SKM-1 (cell line): Measurements from ENCODE around the gene ADIPOR2.

Source experiments
- DNase-seq: peaks from one replicate; lab custom pipeline; 2025; ENCODE audit not compliant: unreplicated experiment; lab: John Stamatoyannopoulos, UW

Gene ADIPOR2

DNA sequence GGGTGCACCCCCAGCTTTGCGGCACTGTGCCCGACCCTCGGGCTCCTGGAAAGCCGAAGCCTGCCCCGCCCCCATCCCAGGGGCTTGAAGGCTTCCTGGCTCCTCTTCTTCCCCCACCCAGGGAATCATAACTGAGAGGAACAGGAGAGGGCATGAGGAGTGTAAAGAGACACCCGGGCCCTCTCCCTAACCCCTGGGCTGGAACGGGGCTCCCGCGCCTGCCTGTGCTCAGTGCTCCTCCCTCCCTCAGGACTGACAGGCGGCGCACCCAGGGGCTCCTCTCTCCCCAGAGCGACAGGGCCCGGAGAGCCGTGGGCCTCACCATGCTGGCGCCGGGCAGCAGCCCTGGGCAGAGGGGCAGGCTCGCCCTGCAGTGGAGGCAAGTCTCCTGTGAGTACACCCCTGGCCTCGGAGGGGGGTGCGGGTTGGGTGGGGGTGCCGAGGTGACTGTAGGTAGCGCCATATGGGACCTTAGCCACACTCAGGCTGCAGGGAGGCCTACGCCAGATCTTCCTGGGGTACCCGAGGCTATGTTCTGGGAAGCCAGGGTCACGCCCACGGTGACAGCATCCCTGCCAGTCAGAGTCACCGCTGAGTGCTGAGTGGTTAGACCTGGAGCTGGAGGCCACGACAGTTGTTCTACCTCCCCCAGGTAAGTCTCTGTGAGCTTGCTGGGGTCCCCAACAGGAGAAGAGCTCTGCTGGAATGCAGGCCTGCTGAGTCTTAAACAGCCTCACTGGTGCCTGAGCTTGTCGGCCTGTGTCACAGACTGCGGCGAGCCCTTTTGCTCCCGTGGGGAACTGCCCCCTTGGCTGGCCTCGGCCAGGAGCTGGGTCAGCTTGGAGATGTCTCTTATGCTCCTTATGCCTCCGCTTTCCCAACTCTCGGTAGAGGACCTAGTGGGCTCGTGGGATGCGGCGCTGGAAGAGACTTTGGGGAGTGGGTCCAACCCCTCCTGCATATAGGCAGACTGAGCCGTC, 137.2 kb downstream of the ADIPOR2 start:
- DNase-seq, result no peak

DNA sequence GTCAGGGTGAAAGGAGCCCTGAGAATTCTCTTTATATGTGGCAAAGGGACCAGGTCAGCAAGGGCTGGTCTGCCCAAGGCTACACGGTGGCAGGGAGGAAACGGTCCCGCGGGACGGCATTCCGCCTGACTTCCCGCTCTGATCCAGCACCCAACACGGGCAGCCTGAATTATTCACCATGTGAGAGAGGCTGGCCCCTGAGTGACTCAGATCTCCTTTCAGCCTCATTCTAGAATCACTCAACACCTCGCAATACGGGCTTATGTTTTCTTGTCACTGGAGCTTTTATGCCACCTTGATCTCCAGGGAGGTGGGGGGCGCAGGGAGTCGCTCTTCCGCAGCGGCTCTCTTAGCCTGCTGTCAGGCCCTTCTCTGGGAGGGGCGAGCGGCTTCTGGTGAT, 138.0 kb downstream of the ADIPOR2 start:
- no peak for DNase-seq

DNA sequence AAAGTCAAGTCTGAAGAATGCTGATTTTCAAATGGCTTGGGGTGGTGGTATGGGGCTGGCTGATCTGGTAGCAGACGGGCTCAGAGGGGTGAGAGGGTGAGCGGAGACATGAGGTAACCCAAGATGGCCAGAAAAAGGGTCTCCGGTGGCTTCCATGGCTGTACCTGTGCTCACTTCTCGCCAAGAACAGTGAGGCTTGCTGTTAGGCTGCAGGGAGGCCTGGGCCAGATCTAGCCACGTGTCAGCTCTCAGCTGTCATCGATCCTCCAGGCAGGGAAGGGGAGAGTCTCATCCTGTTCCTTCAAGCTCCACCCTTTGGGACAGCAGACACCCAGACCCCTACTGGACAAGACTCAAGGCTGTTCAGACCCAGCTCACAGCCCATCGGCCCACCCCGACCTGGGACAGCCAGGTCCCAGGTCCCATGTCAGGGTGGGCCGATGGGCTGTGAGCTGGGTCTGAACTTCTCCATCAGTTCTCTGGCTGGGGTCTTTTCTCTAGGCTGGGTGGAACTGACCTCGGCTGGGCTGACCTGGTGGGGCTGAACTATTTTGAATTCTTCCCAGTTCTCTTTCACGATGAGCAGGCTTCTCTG, 138.5 kb downstream of the ADIPOR2 start:
- no peak for DNase-seq

DNA sequence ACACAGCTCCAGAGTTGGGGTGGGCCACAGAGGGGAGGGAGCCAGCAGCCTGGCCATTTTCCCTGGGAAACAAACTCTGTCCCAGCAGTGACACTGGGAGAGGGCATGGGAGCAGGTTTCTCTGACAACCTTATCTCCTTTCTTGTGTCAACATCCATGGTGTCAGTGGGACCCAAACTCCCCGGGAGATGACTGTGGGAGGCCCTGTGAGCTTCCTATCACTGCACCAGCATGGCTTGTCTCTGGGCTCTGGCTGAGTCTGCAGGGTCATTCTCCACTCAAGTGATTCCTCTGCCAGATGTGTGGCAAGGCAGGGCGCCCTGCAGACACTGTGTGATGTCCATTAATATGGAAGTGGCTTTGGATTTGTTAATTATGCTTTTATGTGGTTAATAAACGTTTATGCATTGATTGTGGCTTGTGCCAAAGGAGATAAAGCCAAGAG, 139.6 kb downstream of the ADIPOR2 start:
- DNase-seq, result no peak

DNA sequence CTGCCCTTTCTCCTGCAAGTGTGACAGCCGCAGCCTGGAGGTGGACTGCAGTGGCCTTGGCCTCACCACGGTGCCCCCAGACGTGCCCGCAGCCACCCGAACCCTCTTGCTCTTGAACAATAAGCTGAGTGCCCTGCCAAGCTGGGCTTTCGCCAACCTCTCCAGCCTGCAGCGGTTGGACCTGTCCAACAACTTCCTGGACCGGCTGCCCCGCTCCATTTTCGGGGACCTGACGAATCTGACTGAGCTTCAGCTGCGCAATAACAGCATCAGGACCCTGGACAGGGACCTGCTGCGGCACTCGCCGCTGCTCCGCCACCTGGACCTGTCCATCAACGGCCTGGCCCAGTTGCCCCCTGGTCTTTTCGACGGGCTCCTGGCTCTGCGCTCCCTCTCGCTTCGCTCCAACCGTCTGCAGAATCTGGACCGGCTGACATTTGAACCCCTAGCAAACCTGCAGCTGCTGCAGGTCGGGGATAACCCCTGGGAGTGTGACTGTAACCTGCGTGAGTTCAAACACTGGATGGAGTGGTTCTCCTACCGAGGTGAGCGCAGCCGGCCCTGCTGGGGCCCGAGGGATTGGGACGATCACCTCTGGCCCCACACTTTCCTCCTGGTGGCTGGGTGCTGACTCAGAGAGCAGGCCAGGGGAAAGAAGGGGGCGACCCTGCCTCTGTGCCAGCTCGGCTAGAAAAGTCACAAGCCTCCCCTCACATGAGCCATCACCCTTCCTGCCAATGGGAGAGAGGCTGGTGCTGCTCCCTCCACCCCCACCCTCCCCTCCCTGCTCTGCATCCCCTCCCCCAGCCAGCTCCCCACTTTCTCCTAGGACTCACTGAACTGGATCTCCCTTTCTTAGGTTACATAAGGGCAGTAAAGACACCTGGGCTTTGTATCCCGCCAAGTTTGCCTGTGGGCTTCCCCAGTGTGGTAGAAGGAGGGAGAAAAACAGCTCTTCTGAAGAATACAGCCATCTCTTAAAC, 140.4 kb downstream of the ADIPOR2 start:
- no peak for DNase-seq

DNA sequence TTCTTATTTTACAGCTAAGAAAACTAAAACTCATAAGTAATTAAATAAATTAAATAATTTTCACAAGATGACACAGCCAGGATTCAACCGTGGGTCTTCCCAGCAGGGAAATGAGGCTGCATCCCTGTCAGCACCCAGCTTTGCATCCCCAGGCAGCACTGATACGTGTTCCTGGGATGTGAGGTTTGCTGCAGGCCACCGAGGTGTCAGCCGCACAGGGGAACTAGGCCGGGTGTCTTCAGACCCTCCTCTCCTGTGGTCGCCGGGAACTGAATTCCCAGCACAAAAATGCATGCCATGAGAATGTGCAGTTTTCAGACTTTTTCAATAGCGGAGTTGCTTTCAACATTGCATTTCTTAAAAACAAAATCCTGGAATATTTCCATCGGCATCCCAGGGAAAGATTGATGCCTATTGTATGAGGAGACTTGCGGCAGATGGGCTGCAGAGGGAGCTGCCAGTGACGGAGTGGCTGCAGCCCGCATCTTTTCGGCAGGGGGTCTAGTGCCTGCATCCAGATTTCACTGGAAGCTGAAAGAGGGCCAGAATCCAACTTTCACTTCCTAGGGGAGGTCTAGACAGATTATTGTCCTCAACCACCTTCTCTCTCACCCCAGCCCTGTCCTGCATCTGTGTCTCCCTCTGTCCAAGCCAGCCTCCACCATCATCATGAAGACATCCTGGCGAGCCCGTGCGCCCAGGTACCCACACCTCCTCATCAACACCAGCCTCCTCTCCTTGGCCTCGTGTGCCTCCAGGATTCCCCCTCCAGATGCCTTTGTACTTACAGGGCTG, 142.1 kb downstream of the ADIPOR2 start:
- no peak for DNase-seq

DNA sequence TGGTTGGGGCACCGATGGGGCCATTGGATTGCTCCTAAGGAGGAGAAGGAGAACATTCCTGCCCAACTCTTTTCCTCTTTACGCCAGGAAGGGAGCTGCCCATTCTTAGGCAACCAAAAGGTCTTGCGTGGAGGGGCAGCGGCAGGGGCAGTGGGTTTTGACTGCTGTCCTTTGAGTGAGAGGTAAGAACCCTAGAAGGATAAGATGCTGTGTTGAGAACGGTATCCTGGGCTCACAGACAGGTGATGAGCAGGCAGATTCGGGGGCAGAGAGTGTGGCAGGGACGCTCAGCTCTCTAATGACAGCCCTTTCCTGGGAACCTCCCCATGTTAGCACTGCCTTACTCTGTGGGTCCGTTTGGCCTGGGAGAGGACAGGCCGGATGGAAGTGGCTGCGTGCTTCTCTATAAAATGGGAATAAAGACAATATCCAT, 142.7 kb downstream of the ADIPOR2 start:
- DNase-seq, result no peak

DNA sequence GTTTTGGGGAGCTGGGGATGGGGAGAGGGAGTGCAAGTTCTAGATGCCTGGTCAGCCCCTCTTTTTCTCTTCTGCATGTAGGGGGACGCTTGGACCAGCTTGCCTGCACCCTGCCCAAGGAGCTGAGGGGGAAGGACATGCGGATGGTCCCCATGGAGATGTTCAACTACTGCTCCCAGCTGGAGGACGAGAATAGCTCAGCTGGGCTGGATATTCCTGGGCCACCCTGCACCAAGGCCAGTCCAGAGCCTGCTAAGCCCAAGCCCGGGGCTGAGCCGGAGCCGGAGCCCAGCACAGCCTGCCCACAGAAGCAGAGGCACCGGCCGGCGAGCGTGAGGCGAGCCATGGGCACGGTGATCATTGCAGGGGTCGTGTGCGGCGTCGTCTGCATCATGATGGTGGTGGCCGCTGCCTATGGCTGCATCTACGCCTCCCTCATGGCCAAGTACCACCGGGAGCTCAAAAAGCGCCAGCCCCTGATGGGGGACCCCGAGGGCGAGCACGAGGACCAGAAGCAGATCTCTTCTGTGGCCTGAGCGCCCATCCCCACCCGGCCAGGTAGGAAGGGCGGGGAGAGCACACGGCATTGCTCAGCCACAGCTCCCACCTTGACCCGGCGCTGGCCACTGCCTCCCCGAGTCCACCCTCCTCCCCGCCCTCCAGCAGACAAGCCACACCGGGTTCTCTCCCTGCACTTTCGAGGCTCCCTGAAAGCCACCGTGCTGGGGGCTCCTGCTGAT, 143.5 kb downstream of the ADIPOR2 start:
- DNase-seq, result no peak

DNA sequence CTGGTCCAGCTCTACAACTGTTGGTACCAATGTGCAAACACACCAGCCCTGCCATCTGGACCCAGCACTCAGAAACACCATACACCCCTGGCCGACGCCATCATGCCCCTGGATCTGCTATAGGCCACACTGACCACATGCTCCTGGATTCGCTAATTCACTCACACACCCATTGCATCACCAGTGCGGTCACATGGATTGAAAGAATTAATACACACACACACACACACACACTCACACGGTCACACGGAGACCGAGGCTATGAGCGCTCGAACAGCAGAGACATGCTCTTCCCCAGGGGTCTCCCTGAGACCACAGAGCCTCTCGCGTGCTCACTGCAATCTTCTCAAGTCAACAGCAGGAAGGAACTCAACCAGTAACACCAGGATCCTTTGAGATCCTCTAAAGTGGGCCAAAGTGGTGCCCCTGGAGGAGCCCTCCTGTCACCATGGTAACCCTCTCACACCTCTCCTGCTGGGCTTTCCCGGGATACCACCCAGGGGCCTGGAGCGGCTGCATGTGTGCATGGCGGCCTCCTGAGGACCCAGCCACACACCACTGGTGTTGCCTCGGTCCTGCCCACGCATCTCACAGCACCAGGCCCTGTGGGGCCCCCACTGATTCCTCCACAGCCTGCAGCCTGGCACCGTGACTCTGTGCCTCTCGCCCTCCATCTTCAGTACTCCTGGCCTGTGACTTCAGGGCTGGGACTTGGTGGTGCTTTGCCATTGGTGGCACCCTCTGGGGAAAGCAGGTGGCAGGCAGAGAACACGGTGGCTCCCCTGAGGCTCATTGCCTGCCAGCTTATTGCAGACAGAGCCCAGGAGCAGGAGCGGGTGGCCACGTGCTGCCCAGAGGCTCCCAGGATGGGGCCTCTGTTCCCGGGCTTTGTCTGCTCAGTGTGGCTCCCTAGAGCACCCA, 144.6 kb downstream of the ADIPOR2 start:
- no peak for DNase-seq

DNA sequence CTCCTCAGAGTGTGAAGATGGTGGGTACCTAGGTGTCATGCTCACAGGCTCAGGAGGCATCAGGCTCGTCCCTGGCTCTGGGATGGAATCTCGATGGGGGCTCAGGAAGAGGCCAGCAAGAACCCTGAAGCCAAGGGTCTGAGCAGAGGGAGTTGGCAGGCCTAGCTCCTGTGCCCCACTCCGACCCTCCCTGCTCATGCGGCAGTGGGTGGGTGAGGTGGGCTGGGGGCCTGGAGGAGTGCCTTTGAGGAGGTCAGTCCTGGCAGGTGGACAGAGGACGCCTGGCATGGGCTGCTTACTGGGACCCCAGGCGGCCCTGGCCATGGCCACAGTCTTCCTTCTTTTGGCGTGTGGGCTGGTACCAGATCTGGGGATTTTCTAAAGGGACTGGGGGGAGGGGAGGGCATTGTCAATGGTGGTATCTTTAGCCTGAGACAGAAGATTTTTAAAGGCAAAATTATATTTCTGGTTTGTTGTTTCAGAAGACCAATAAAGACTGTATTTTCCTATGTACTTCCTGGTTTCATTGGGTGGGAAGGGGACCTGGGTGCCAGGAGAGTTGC, 145.5 kb downstream of the ADIPOR2 start:
- no peak for DNase-seq

DNA sequence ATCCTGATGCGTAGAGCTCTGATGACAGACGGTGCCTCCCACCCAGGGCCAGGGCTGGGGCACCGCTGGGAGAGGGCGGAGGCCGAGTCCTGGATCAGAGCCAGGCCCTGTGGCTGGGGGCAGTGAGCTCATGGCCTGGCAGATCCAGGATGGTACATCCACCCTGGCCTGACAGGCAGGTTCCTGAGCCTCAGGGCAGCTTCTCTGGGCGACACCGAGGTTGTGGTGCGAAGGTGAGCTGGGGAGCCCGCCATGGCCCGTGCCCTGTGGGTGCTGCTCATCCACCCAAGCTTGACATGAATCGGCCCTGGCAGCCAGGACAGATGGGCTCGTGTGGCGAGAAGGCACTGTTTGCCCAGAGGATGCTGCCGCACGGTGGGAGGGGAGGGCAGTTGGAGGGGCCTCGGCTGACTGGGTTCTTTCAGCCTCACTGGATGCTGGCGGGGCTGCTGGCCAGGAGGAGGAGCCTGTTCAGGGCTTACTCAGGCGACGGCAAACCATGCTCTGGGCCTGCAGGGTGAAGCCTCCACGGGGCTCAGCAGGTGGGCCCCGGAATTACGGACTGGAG, 146.1 kb downstream of the ADIPOR2 start:
- DNase-seq, result no peak

DNA sequence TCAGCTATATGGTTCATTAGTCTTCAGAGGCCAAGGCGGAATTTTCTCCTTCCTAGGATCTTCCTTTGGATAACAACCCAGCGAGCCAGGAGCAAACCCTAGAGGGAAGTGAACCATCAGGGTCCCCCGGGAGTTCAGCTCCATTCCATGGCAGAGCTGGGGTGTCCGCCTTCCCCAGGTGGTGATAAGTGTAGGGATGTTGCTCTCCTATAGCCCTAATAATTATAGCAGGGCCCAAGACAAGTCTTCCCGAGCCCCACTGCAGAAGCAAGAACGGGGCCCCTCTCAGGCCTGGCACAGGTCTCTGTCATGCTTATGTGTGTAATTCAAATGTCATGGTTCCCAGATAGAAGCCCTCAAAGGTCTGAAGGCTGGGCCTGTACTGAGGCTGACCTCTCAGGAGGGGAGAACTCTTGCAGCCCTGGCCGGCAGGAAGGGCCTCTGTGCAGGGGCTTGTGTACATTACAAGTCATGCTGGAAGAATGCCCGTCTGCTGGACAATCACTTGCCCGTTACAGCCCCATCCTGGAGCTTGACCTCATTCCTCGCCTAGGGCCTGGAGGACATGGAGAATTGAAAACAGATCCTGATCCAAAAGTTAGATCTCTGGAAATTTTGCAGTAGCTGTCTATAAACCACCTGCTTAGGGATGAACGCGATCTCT, 146.8 kb downstream of the ADIPOR2 start:
- no peak for DNase-seq
